H1 (cell line): ENCODE measurements around the gene RPL32. TPM values are rescaled to one million over a fixed set of nuclear protein-coding genes. Genes with fewer than 3 reads are reported as not detected.

Experiments used
- CTCF ChIA-PET: fragments of 300-600 bp; sonication (Branson Sonifier 250); formaldehyde crosslinking; loops from one replicate; lab custom pipeline; 2021; ENCODE audit not compliant: partially characterized antibody; lab: Charles Lee
- POLR2A ChIA-PET: fragments of 300-600 bp; sonication (Branson Sonifier 250); formaldehyde crosslinking; loops from one replicate; lab custom pipeline; 2021; ENCODE audit warnings: inconsistent platforms; ENCODE audit not compliant: partially characterized antibody; lab: Charles Lee
- DNase-seq, 2 experiments: peaks; one replicate each; pipeline versions ENCODE4 v3.0.0 to v3.0.0-alpha.2; 2010 to 2022; ENCODE audit warnings: low spot score in 2 of 2, low read depth in 1 of 2, mixed read lengths in 1 of 2
- FAIRE-seq: peaks from 2 replicates; lab custom pipeline; 2011; peaks lifted over from hg19 to GRCh38; lab: Jason Lieb, UNC
- H2AFZ ChIP-seq: 2 replicates; pipeline ENCODE4 v1.8.1; 2012; ENCODE audit warnings: low read length, inconsistent platforms
- H2AK5ac ChIP-seq: 2 replicates; pipeline ENCODE4 v1.6.1; 2013; ENCODE audit warnings: low read depth, low read length
- H2BK120ac ChIP-seq: replicated peaks from 2 replicates; pipeline ENCODE3; 2013; ENCODE audit warnings: low read depth, low read length, inconsistent platforms
- H2BK12ac ChIP-seq: 2 replicates; pipeline ENCODE4 v1.6.1; 2013; ENCODE audit warnings: low read depth, low read length
- H2BK15ac ChIP-seq: 2 replicates; pipeline ENCODE4 v1.6.1; 2013; ENCODE audit warnings: low read length
- H2BK20ac ChIP-seq: 2 replicates; pipeline ENCODE4 v1.6.1; 2013; ENCODE audit warnings: low read length
- H2BK5ac ChIP-seq: 2 replicates; pipeline ENCODE4 v1.6.1; 2013; ENCODE audit warnings: low read depth, low read length
- H3K14ac ChIP-seq: 2 replicates; pipeline ENCODE4 v1.6.1; 2013; ENCODE audit warnings: inconsistent platforms; ENCODE audit not compliant: insufficient read length
- H3K18ac ChIP-seq: 2 replicates; pipeline ENCODE4 v1.6.1; 2013; ENCODE audit warnings: low read length; ENCODE audit errors: extremely low read depth
- H3K23ac ChIP-seq: 2 replicates; pipeline ENCODE4 v1.6.1; 2013; ENCODE audit warnings: inconsistent platforms; ENCODE audit not compliant: insufficient read length
- H3K23me2 ChIP-seq: 2 replicates; pipeline ENCODE4 v1.6.1; 2013; ENCODE audit warnings: low read depth, low read length
- H3K27ac ChIP-seq: 2 replicates; pipeline ENCODE4 v1.6.1; 2011; ENCODE audit warnings: low read depth, low read length, inconsistent platforms
- H3K27me3 ChIP-seq, 4 experiments: replicated peaks in 1 of 4; 1 replicate in 1 of 4; 2 replicates in 3 of 4; pipeline versions ENCODE4 v1.6.1 to v1.8.1; 2011 to 2013; ENCODE audit warnings: low read length in 3 of 4, mild to moderate bottlenecking in 3 of 4, inconsistent platforms in 2 of 4, mixed read lengths in 2 of 4, moderate library complexity in 1 of 4; ENCODE audit not compliant: control insufficient read depth in 3 of 4, insufficient read depth in 3 of 4; ENCODE audit errors: extremely low read depth in 1 of 4
- H3K36me3 ChIP-seq, 4 experiments: 2 replicates each; pipeline versions ENCODE4 v1.6.1 to v1.8.1; 2011 to 2013; ENCODE audit warnings: mild to moderate bottlenecking in 4 of 4, low read length in 3 of 4, moderate library complexity in 2 of 4, control low read depth in 1 of 4, inconsistent platforms in 1 of 4; ENCODE audit not compliant: insufficient read depth in 4 of 4, control insufficient read depth in 2 of 4
- H3K4ac ChIP-seq: replicated peaks from 2 replicates; pipeline ENCODE3; 2013; ENCODE audit warnings: low read length, low read depth, mixed read lengths, inconsistent platforms; ENCODE audit not compliant: insufficient read length
- H3K4me1 ChIP-seq, 4 experiments: replicated peaks in 1 of 4; 1 replicate in 1 of 4; 2 replicates in 3 of 4; pipeline versions ENCODE4 v1.6.1 to v1.8.1; 2011 to 2013; ENCODE audit warnings: low read length in 3 of 4, inconsistent platforms in 2 of 4, mixed read lengths in 1 of 4; ENCODE audit not compliant: insufficient read depth in 4 of 4, control insufficient read depth in 3 of 4
- H3K4me2 ChIP-seq, 2 experiments: 2 replicates each; pipeline versions ENCODE4 v1.6.1 to v1.8.1; 2011 to 2013; ENCODE audit warnings: low read depth in 2 of 2, low read length in 2 of 2, control low read depth in 1 of 2, inconsistent platforms in 1 of 2, mild to moderate bottlenecking in 1 of 2; ENCODE audit not compliant: insufficient read depth in 1 of 2
- H3K4me3 ChIP-seq, 4 experiments: fragments of 200-600, 300-600 bp in 1 of 4; sonication (generic), shearing (Covaris generic), sonication (Bioruptor Twin) in 1 of 4; 2 replicates each; pipeline versions ENCODE4 v1.5.1 to v1.8.1; 2011 to 2016; ENCODE audit warnings: low read length in 4 of 4, low read depth in 3 of 4, control low read depth in 2 of 4, inconsistent platforms in 2 of 4, mild to moderate bottlenecking in 2 of 4, mixed read lengths in 1 of 4, moderate library complexity in 1 of 4; ENCODE audit not compliant: insufficient read depth in 2 of 4; ENCODE audit errors: extremely low read depth in 1 of 4
- H3K56ac ChIP-seq: replicated peaks from 2 replicates; pipeline ENCODE3; 2013; ENCODE audit warnings: low read depth, mild to moderate bottlenecking, mixed read lengths, low read length, inconsistent platforms; ENCODE audit not compliant: insufficient read length
- H3K79me1 ChIP-seq: 2 replicates; pipeline ENCODE4 v1.6.1; 2013; ENCODE audit warnings: low read depth, low read length, control low read depth
- H3K79me2 ChIP-seq, 2 experiments: 2 replicates each; pipeline versions ENCODE4 v1.6.1 to v1.8.1; 2012 to 2013; ENCODE audit warnings: low read length in 2 of 2, mild to moderate bottlenecking in 2 of 2, inconsistent platforms in 1 of 2; ENCODE audit not compliant: insufficient read depth in 2 of 2, control insufficient read depth in 1 of 2
- H3K9ac ChIP-seq, 4 experiments: replicated peaks in 1 of 4; 1 replicate in 1 of 4; 2 replicates in 3 of 4; pipeline versions ENCODE4 v1.6.1 to v1.8.1; 2011 to 2013; ENCODE audit warnings: low read depth in 3 of 4, low read length in 3 of 4, control low read depth in 2 of 4, mild to moderate bottlenecking in 2 of 4, moderate library complexity in 2 of 4, inconsistent platforms in 1 of 4; ENCODE audit errors: extremely low read depth in 1 of 4
- H3K9me3 ChIP-seq, 2 experiments: 2 replicates each; pipeline versions ENCODE4 v1.6.1 to v1.8.1; 2012 to 2013; ENCODE audit warnings: mild to moderate bottlenecking in 2 of 2, moderate library complexity in 2 of 2, control low read depth in 1 of 2, inconsistent platforms in 1 of 2, low read depth in 1 of 2, low read length in 1 of 2, mixed read lengths in 1 of 2; ENCODE audit not compliant: insufficient read depth in 2 of 2
- H4K20me1 ChIP-seq, 2 experiments: replicated peaks in 1 of 2; 2 replicates each; pipeline versions ENCODE3 to v1.8.1; 2011 to 2013; ENCODE audit warnings: inconsistent platforms in 2 of 2, low read length in 2 of 2, mild to moderate bottlenecking in 1 of 2; ENCODE audit not compliant: insufficient read depth in 2 of 2, control insufficient read depth in 1 of 2
- H4K5ac ChIP-seq: 2 replicates; pipeline ENCODE4 v1.6.1; 2013; ENCODE audit warnings: low read length, low read depth, mixed read lengths, inconsistent platforms; ENCODE audit not compliant: insufficient read length
- H4K8ac ChIP-seq: 2 replicates; pipeline ENCODE4 v1.8.0; 2013; ENCODE audit warnings: mild to moderate bottlenecking, moderate library complexity, low read length, inconsistent platforms; ENCODE audit not compliant: insufficient read depth; ENCODE audit errors: extremely low read depth
- H4K91ac ChIP-seq: replicated peaks from 2 replicates; pipeline ENCODE3; 2013; ENCODE audit warnings: low read length, mixed read lengths, inconsistent platforms; ENCODE audit not compliant: insufficient read length
- CTCF ChIP-seq, 3 experiments: IDR thresholded peaks; 1 replicate in 2 of 3; 2 replicates in 1 of 3; pipeline versions ENCODE4 v1.5.1 to v1.6.1; 2011; ENCODE audit warnings: low read length in 3 of 3, mild to moderate bottlenecking in 3 of 3, inconsistent platforms in 2 of 3, low read depth in 1 of 3, moderate library complexity in 1 of 3; ENCODE audit not compliant: insufficient read depth in 1 of 3; ENCODE audit errors: control extremely low read depth in 1 of 3
- RAD21 ChIP-seq, 2 experiments: IDR thresholded peaks in 1 of 2; conservative IDR thresholded peaks in 1 of 2; 2 replicates each; pipeline ENCODE4 v1.6.1; 2011; ENCODE audit warnings: low read depth in 2 of 2, low read length in 2 of 2, improper control_type of control experiment in 1 of 2, inconsistent platforms in 1 of 2, mild to moderate bottlenecking in 1 of 2, moderate library complexity in 1 of 2
- SIX5 ChIP-seq: IDR thresholded peaks from 2 replicates; pipeline ENCODE4 v1.6.1; 2011; ENCODE audit warnings: mild to moderate bottlenecking, low read depth, low read length
- WGBS, 2 experiments: shearing (Covaris generic) in 1 of 2; methylation state at CpG; one replicate each; pipeline versions ENCODE4 v1.1.6 to v1.1.7; 2013 to 2015; ENCODE audit warnings: low lambda C conversion rate in 2 of 2, mixed read lengths in 2 of 2, inconsistent platforms in 1 of 2, low coverage in 1 of 2, missing lambda C conversion rate in 1 of 2; ENCODE audit not compliant: insufficient replicate concordance in 2 of 2, insufficient coverage in 1 of 2, insufficient read length in 1 of 2; ENCODE audit errors: extremely low coverage in 1 of 2, missing lambda C conversion rate in 1 of 2; 5-methylcytosine and 5-hydroxymethylcytosine counted together
- polyA plus RNA-seq, 7 experiments: library from polyadenylated mRNA; depleted of rRNA in 3 of 7; stranded (reverse) in 5 of 7; unstranded in 2 of 7; fragments of >200 nt in 5 of 7; fragments of 200-250 nt in 2 of 7; gene quantifications; 1 replicate in 5 of 7; 2 replicates in 1 of 7; 4 replicates in 1 of 7; pipeline versions ENCODE4 v1.2.1 to v1.2.3, GENCODE V29; 2011 to 2013; ENCODE audit warnings: missing spikeins in 2 of 7, mixed read lengths in 2 of 7
- total RNA-seq: library from RNA; stranded (reverse); fragmentation: NEBNext Ultra II Directional; extraction: Animal tissue kit (Norgen Biotek cat#: 25700); gene quantifications from 2 replicates; pipeline ENCODE4 v1.2.1, GENCODE V29; 2021

RPL32 gene
- total and polyA plus RNA-seq, 2 of the 8 experiments (the other 6 are each of a cell fraction or from before 2014, with no cell fraction given): 1,443 to 2,043 TPM

GRCh38 chr3:12807066-12807465, 34.3 kb downstream of the RPL32 start:
- no peak for DNase-seq
- Histone ChIP-seq H3K18ac (no peak overlapping the region), H3K56ac (no peak overlapping the region), H3K4ac (no peak overlapping the region), H2BK15ac (no peak overlapping the region), H3K79me2 (no peaks in the 10 kb centered on the region), H3K27ac (no peak overlapping the region), H2BK20ac (no peak overlapping the region), H3K36me3 (peaks cover 0 to 12% (median 3%) of the 10 kb centered on the region in 4 experiments; a peak in 5 of 8 replicates), H3K27me3 (no peaks in the 10 kb centered on the region), H4K8ac (no peak overlapping the region), H3K9ac (no peak overlapping the region), H4K91ac (no peak overlapping the region), H2AK5ac (no peak overlapping the region), H3K23ac (no peak overlapping the region), H4K20me1 (peaks cover 0 to 2% of the 10 kb centered on the region in 2 experiments), H3K79me1 (no peaks in the 10 kb centered on the region), H3K9me3 (no peaks in the 10 kb centered on the region), H2BK12ac (no peak overlapping the region), H3K23me2 (peaks cover 3% of the 10 kb centered on the region; the same call in 1 of the 2 replicates), H3K4me1 (peaks cover 0 to 8% (median 4%) of the 10 kb centered on the region in 4 experiments; a peak in 4 of 7 replicates), H3K4me3 (no peak overlapping the region), H3K4me2 (no peak overlapping the region), H2AFZ (no peak overlapping the region), H4K5ac (no peak overlapping the region), H2BK5ac (no peak overlapping the region), H2BK120ac (no peak overlapping the region), H3K14ac (no peak overlapping the region)
- ChIA-PET POLR2A (interaction anchor here (0.9 to 28.5 kb wide), 4 partner anchors 8 to 251 kb away, joined by 3 to 661 read pairs (median 6); partner anchors contain the start of genes MKRN2 and RPL32), CTCF (interaction anchor here (1.0 to 5.1 kb wide), 11 partner anchors 7 to 188 kb away, joined by 3 to 54 read pairs (median 7); partner anchors contain the start of genes CAND2 and RPL32)
- TF ChIP-seq SIX5 (no peak), RAD21 (IDR thresholded peaks at IDR 0.05 in 1 of 2, conservative IDR thresholded peaks at IDR 0.05 in 1 of 2; ENCODE audit: low read depth in 2 of 2, low read length in 2 of 2) (peak in 1 of 2 experiments; percentile 9; a peak in 1 of 4 replicates), CTCF (IDR thresholded peaks at IDR 0.05; ENCODE audit: control extremely low read depth in 1 of 3, insufficient read depth in 1 of 3, low read depth in 1 of 3, low read length in 3 of 3) (peak in 2 of 3 experiments; percentile 19 to 33; a peak in 3 of 4 replicates)
- no peak for FAIRE-seq
- 93% methylated on average over 9 of the region's 9 CpGs; no CpG with 5 or more reads in 1 of the 2 experiments for WGBS, 2 experiments
